ENCODE data around the gene VOPP1.

GRCh38 chr7:55557666-55558188, 14.6 kb downstream of the VOPP1 start:
- TF ChIP-seq CTCF (IDR thresholded peaks at IDR 0.05) (no peak), POLR2A (IDR thresholded peaks at IDR 0.05) (no peak)
